GM20431 (cell line): ENCODE measurements around the gene TBC1D1.

ENCODE experiments used
- in situ Hi-C: fragments of 300-500 bp; cut with MseI, MboI; formaldehyde crosslinking; loops from one replicate; pipeline ENCODE4 v1.15.0; 2020; ENCODE audit warnings: low sequenced_read_pairs; ENCODE audit not compliant: unreplicated experiment

Gene TBC1D1

GRCh38 chr4:38034986-38035882 is 144.3 kb downstream of the TBC1D1 start:
- in situ Hi-C loops, result loop anchor here (5.0 to 25.0 kb wide), 2 partner anchors 233 to 423 kb away; no protein-coding TSS in a partner anchor

- in situ Hi-C loops, result loop anchor here (5.0 to 25.0 kb wide), 2 partner anchors 234 to 424 kb away; no protein-coding TSS in a partner anchor
These were observed 145.7 kb downstream of the TBC1D1 start for GRCh38 chr4:38036548-38036947.

GRCh38 chr4:38037612-38038011 is 146.7 kb downstream of the TBC1D1 start:
- in situ Hi-C loops, result loop anchor here (5.0 to 25.0 kb wide), 2 partner anchors 235 to 425 kb away; no protein-coding TSS in a partner anchor

GRCh38 chr4:38040619-38041018 is 149.7 kb downstream of the TBC1D1 start:
- in situ Hi-C loops, result loop anchor here (25.0 kb wide), 1 partner anchor 428 kb away; no protein-coding TSS in a partner anchor

- in situ Hi-C loops, result loop anchor here (25.0 kb wide), 1 partner anchor 432 kb away; no protein-coding TSS in a partner anchor
These were observed 153.2 kb downstream of the TBC1D1 start for GRCh38 chr4:38044060-38044459.

GRCh38 chr4:38045289-38045988 is 154.6 kb downstream of the TBC1D1 start:
- in situ Hi-C loops, result loop anchor here (25.0 kb wide), 1 partner anchor 433 kb away; no protein-coding TSS in a partner anchor

GRCh38 chr4:38046727-38047489 is 156.0 kb downstream of the TBC1D1 start:
- in situ Hi-C loops, result loop anchor here (25.0 kb wide), 1 partner anchor 435 kb away; no protein-coding TSS in a partner anchor

GRCh38 chr4:38049545-38050170 is 158.8 kb downstream of the TBC1D1 start:
- in situ Hi-C loops, result loop anchor here (25.0 kb wide), 3 partner anchors 238 to 638 kb away; no protein-coding TSS in a partner anchor

GRCh38 chr4:38050560-38051350 is 159.9 kb downstream of the TBC1D1 start:
- in situ Hi-C loops, result loop anchor here (25.0 kb wide), 2 partner anchors 237 to 637 kb away; no protein-coding TSS in a partner anchor

GRCh38 chr4:38055566-38055965 is 164.7 kb downstream of the TBC1D1 start:
- in situ Hi-C loops, result loop anchor here (25.0 kb wide), 2 partner anchors 232 to 632 kb away; no protein-coding TSS in a partner anchor

- in situ Hi-C loops, result loop anchor here (25.0 kb wide), 2 partner anchors 231 to 631 kb away; no protein-coding TSS in a partner anchor
These were observed 165.3 kb downstream of the TBC1D1 start for GRCh38 chr4:38056011-38056685.

- in situ Hi-C loops, result loop anchor here (25.0 kb wide), 2 partner anchors 229 to 629 kb away; no protein-coding TSS in a partner anchor
These were observed 167.3 kb downstream of the TBC1D1 start for GRCh38 chr4:38058151-38058550.

GRCh38 chr4:38060829-38061431 is 170.0 kb downstream of the TBC1D1 start:
- in situ Hi-C loops, result loop anchor here (10.0 to 25.0 kb wide), 3 partner anchors 104 to 626 kb away; no protein-coding TSS in a partner anchor

- in situ Hi-C loops, result loop anchor here (10.0 to 25.0 kb wide), 3 partner anchors 103 to 625 kb away; no protein-coding TSS in a partner anchor
These were observed 171.3 kb downstream of the TBC1D1 start for GRCh38 chr4:38062088-38062775.

- in situ Hi-C loops, result loop anchor here (10.0 to 25.0 kb wide), 3 partner anchors 102 to 625 kb away; no protein-coding TSS in a partner anchor
These were observed 171.9 kb downstream of the TBC1D1 start for GRCh38 chr4:38062776-38063097.

GRCh38 chr4:38065176-38065575 is 174.3 kb downstream of the TBC1D1 start:
- in situ Hi-C loops, result loop anchor here (10.0 to 25.0 kb wide), 3 partner anchors 100 to 622 kb away; no protein-coding TSS in a partner anchor
